ENCODE data around the gene IL10RB.
A peak's percentile ranks its signal among the peaks of the same experiment; 100 is the strongest.
"Not testable (repeated sequence)": the region's sequence is repeated elsewhere in the genome, so short reads cannot be mapped to it uniquely, and the experiment has no call there.

The IL10RB gene

DNA sequence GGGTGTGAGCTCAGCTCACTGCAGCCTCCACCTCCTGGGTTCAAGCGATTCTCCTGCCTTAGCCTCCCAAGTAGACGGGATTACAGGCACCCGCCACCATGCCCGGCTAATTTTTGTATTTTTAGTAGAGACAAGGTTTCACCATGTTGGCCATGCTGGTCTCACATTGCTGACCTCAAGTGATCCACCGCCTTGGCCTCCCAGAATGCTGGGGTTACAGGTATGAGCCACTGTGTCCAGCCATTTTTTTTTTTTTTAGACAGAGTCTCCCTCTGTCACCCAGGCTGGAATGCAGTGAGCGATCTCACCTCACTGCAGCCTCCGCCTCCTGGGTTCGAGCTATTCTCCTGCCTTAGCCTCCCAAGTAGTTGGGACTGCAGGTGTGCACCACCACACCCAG, 23.3 kb upstream of the IL10RB start:
- not testable (repeated sequence) for DNase-seq

DNA sequence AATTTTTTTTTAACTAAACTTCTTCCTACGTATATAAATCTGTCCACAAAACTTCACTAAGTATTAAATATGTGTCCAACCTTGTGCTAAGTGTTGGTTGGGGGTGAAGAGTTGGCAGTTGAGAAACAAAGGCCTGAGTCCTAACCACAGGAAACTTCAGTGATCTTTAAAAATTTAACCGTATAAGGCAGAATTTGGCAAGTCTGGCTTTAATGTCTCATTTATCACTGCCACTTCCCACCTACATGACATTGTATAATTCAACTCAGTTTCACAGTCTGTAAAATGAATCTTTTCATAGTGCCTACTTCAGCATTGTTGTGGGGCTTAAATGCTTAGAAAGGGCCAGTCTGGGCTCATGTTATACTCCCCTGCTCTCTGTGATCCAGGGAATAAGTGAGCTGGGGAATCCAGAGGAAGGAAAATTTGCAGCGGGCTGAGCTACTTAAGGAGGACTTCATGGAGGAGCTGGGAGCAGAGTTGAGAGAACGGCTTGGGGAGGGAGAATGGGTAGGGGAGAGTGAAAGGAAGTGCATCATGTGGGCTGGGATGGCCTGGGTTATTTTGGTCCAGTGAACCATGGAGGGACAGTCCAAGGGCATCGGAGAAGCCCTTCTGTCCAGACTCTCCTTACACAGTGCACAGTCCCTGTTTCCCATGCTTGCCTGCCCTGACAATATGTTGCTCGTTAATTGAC, 21.9 kb upstream of the IL10RB start:
- no peak for DNase-seq

DNA sequence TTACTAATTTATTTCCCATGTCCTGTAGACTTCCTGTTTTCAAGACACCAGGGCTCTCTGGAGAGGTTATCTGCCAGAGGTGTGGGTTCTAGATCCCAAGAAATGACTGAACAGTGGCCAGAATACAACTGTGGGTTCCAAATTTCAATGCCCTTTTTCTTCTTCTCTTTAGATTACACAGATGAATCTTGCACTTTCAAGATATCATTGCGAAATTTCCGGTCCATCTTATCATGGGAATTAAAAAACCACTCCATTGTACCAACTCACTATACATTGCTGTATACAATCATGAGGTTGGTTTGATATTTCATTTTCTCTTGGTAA, 21.4 kb upstream of the IL10RB start:
- DNase-seq: no peak

DNA sequence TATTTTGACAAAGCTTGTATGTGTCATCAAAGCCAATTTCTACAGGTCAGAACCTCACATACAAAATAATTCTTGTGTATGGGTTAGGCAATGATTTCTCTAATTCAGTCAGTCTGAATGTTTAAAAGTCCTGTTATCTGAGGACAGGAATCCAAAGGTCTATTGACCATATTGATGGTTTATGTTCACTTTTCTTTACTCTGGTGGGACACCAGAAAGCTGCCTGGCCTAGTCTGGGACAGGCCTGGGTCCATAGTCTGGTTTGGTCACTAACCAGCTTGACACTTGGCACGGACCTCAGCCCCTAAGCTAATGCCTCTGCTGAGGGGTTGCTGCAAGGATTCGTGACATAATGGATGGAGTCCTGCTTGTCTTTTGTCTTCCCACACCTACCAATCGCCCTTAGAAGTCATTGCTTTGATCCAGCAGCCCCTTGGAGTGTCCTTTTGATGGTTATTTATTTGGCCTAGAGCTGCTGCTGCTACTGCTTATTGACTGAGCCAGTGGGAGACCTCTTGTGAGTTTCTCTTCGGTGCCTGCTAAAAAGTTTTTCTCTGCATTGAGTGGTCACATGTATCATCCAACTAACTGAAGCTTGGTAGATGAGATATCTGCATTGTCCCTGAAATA, 20.8 kb upstream of the IL10RB start:
- no peak for DNase-seq

DNA sequence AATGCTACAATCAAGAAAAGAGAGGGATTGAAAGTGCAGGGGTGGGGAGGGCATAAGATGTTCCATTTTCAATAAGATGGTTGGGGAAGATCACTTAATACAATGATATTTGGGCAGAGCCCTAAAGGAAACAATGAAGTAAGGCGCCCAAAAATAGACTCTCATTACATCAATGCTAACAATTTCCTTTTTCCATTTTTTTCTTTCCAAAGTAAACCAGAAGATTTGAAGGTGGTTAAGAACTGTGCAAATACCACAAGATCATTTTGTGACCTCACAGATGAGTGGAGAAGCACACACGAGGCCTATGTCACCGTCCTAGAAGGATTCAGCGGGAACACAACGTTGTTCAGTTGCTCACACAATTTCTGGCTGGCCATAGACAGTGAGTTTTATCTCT, 19.7 kb upstream of the IL10RB start:
- DNase-seq: no peak

DNA sequence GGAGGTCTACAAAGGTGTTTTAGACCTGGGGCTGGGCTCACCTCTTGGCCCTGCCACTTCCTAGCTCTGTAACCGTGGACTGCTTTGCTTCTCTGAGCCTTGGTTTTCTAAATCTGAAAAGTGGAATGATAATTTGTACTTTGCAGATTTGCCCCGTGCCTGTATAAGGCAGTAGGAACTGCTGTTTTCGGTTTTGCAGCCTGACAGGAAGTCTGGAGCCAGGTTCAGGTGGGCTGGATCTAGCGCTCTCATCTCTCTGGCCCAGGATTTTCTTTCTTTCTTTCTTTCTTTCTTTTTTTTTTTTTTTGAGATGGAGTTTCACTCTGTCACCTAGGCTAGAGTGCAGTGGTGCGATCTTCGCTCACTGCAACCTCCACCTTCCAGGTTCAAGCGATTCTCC, 19.2 kb upstream of the IL10RB start:
- DNase-seq: no peak

DNA sequence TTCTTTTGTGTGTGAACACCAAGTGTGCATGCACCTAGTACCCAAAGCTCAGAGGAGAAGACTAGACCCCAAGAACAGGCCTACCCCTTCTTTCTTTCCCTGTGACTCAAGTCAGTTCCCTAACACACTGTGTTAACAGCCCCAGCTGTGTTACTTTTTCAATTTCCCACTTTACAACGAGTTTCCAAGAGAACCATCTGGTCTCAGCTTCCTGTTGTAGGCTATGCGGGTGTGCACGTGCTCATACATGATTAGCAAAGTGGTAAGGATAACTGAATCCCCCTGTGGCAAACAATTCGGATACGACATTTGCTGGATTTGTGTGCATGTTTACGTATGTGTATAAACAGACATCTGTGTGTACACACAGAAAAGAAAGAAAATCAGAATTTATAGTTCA, 18.6 kb upstream of the IL10RB start:
- no peak for DNase-seq

DNA sequence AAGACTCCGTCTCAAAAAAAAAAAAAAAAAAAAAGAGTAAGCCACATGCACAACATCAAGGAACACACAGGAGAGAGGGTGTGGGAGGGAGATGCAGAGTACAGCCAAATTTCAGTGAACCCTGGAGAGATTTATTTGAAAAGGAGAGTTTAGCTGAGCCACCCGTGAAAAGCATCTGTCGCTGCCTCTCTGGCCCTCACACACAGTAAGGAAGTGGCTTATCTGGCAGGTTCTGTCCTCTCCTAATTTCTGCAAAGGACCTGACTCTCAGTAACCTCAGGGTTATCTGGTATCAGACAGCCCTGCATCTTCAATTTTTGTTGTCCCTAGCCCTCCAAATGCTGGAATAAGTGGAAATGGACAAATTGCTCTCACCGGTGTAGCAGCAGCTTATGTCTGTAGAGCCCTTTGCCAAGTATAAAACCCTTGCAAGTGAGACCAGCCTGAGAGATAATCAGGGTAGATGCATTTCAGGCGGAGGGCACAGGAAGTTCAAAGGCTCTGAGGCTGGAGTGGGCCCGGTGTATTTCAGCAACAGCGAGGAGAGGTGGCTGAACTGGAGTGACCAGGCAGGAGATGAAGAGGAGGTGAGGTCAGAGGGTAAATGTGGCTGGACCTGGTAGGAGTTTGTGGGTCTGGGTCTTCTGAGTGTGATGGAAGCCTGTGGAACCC, 16.7 kb upstream of the IL10RB start:
- DNase-seq: no peak

DNA sequence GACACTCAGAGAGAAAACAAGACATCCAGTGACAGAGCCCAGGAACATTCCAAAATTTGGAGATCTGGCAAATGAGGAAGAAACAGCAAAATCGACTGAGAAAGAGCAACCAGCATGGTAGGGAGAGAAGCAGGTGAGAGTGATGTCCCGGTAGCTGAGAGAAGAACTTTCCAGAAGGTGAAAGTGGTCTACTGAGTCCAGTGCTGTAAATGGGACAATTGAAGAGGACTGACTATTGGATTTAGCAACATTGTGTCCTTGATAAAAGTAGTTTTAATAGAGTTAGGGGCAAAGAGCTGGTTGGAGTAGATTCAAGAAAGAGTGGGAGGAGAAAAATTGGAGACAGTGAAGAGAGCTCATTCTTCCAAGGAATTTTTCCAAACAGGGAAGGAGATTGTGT, 15.0 kb upstream of the IL10RB start:
- no peak for DNase-seq

DNA sequence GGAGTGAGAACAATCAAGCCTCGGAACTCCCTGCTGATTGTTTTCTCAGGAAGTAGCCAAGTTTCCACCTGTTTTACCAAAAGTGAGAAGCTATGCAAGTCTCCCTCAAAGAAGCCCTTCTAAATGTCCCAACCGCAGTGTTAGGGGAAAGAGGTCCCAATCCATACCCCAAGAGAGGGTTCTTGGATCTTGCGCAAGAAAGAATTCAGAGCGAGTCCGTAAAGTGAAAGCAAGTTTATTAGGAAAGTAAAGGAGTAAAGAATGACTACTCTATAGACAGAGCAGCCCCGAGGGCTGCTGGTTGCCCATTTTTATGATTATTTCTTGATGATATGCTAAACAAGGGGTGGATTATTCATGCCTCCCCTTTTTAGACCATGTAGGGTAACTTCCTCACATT, 12.8 kb upstream of the IL10RB start:
- not testable (repeated sequence) for DNase-seq

DNA sequence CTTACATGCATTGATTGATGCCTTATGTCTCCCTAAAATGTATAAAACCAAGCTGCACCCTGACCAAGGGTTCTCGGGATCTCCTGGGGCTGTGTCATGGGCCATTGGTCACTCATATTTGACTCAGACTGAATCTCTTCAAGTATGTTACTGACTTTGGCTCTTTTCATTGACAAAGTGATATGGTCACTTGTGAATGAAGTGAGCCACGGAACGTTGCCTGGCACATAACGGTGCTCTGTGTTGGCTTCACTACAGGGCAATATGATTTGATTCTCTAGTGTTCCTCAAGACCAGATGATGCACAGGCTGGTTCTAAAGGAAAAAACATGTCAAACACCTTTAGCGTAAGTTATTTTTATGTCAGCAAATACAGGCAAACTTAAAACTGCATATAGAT, 11.4 kb upstream of the IL10RB start:
- DNase-seq: no peak

DNA sequence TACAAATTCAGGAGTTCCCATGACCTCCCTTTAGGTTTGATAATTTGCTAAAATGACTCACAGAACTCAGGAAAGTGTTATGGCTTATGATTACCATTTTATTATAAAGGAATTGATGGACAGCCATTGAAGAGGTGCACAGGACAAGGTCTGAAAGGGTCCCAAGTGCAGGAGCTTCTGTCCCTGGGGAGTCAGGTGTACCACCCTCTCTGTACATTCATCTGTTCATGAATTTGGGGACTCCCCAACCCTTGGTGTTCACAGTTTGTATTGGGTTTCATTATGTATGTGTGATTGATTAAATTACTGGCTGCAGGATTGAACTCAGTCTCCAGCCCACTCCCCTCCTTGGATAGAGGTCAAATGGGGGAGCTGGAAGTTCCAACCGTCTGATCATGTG, 10.8 kb upstream of the IL10RB start:
- DNase-seq: no peak

DNA sequence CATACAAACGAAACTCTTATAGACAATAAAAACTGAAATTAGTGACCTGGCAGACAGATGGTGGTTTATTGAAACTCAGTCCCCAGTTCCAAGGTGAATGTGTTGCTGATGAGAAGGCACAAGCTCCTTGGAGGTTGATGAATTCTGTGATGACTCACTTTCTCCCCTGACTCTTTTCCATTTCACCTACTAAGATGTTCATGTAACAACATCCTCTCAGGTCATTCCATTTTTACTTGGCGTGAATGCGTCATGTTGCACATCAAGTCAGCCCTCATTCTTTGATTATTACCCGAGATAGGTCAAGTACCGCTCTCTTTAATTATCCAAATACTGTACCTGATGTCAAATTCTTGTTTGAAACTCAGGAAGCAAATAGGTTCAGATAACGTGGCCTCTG, 10.1 kb upstream of the IL10RB start:
- peak in 1 of 2 experiments; percentile 33 for DNase-seq

DNA sequence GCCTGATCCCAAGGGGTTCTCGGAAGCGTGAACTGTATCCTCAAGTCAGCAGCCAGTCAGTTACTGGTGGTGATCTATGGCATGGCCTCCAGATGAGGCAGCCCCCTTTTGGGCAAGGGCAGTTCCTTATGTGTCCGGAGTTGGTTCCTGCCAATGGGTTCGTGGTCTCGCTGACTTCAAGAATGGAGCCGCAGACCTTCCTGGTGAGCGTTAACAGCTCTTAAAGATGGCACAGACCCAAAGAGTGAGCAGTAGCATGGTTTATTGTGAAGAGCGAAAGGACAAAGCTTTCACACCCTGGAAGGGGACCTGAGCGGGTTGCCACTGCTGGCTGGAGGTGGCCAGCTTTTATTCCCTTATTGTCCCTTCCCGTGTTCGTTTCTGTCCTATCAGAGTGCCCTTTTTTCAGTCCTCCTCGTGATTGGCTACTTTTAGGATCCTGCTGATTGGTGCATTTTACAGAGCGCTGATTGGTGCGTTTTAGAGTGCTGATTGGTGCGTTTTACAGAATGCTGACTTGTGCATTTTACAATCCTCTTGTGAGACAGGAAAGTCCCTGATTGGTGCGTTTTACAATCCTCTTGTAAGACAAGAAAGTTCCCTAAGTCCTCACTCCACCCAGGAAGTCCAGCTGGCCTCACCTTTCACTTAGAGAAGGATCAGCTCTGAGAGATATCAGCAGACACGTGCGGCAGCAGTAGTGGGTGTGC, 8.9 kb upstream of the IL10RB start:
- DNase-seq: no peak

DNA sequence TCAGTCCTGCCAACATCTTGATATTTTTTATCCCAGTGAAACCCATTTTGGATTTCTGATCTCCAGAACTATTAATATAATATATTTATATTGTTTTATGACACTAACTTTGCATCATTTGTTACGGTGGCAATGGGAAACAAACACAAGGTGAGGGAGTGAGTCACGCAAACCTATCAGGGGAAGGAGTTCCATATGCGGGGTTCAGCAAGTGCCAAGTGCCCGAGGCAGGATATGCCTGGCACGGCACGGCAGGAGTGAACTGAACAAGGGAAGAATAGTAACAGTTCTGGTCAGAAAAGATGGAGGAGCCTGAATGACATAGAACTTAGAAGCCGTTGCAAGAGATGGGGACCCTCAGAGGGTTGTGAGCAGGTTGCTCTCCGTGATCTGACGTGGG, 7.7 kb upstream of the IL10RB start:
- no peak for DNase-seq

DNA sequence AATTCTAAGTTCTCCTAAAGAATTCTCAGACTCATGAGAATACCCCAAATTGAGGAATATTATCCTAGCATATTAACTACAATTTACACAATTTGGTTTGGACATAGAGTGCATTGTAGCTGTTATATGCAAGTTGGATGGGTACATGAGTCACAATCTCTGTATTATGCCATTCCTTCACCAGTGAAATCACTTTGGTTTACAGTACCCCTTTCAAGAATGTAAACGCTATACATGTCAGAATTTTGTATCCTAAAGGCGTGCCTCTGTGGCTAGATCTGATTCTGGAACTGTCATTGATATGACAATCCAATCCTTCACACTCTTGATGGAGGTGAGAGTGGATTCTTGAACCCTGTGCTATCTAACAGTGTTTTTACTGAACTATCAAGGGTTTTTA, 6.7 kb upstream of the IL10RB start:
- no peak for DNase-seq

DNA sequence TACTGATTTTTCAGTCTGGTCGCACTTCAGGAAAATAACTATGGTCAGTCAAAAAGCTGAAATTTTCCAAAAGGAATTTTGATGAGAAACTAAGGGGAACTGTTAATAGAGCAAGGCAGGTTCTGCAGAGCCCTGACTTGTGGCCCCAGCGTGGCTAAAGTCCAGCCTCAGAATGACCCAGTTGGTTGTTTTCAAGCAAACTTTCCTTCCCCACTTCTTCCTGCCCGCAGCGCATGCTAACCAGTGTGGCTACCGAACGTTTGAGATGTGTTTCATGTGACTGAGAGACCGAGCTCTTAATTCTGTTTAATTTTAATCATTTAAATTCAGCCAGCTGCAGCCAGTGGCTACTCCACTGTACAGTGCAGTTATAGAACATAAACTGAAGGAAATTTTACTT, 6.2 kb upstream of the IL10RB start:
- DNase-seq: no peak

DNA sequence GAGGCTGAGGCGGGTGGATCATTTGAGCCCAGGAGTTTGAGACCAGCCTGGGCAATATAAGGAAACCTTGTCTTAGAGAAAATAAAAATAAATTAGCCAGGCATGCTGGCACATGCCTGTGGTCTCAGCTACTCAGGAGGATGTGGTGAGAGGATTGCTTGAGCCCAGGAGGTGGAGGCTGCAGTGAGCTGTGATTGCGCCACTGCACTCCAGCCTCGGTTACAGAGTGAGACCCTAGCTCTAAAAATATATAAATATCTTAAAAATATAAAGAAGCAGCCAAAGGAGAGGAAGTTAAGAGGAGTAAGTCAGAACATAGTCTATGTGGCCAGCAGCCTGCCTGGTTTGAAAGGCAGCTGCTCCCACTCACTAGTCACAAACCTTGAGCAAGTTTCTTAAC, 4.5 kb upstream of the IL10RB start:
- no peak for DNase-seq

DNA sequence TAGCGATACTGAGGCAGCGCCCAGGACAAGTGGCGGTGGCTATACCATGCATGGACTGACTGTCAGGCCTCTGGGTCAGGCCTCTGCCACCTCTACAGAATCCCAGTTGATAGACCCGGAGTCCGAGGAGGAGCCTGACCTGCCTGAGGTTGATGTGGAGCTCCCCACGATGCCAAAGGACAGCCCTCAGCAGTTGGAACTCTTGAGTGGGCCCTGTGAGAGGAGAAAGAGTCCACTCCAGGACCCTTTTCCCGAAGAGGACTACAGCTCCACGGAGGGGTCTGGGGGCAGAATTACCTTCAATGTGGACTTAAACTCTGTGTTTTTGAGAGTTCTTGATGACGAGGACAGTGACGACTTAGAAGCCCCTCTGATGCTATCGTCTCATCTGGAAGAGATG, 3.2 kb upstream of the IL10RB start:
- no peak for DNase-seq

DNA sequence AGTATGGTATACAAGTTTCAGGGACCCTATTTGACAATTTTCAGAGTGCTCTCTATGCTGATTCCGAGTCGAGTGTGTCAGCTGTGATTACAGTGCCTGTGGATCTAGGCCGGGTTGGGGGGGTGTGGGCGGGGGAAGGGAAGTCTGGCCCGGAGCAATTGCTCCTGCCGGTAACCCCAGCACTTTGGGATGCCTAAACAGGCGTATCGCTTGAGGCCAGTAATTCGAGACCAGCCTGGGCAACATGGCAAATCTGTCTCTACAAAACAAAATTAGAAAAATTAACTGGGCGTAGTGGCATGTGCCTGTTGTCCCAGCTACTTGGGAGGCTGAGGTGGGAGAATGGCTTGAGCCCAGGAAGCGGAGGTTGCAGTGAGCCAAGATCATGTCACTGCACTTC, 1.6 kb upstream of the IL10RB start:
- no peak for DNase-seq

DNA sequence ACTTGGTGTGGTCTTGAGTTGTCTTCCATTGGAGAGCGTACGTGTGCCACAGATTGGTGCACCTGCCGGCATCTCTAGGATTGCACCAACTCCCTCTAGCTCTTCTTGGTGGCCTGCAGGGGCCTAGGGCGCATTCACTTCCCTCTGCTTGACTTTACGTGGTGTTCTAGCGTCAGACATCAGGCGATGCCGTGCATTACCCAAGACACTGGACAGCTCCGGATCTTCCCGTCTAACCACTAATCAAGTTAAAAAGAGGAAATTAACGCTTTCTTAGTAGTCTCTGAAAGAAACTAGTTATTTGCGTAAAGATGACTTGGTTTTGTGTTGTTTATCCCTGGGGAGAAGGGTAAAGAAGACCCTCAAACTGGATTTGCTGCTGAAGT, 510 bp upstream of the IL10RB start:
- DNase-seq: no peak

DNA sequence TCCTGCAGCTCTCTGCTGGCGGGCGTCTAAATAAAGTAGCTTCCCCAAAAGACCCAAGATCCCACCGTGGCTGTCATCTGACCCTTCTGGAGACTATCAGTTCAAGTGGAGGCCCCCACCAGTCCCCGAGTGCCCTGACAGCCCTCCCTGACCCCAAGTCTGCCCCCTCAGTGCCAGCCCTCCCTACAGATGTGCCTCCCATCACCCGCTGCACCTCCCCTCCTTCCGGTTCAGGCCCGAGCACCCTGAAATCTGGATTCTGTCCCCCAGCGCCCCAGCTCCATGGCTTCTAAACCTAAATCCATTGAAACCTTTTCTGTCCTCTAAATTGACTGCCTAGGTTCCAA, 595 bp downstream of the IL10RB start:
- no peak for DNase-seq

DNA sequence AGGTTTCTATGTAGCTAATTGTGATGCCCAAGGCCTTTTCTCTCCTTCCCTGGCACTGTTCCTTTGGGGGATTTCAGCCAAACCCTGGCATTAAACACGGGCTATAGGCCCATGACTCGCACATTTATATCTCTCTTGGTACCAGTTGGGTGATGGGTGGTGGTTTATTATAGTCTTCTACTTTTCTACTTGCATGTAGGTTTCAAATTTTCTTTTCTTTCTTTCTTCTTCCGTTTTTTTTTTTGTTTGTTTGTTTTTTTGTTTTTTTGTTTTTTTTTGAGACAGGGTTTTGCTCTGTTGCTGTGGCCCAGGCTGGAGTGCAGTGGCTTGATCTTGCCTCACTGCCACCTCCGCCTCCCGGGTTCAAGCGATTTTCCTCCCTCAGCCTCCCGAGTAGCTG, 1.1 kb downstream of the IL10RB start:
- no peak for DNase-seq

DNA sequence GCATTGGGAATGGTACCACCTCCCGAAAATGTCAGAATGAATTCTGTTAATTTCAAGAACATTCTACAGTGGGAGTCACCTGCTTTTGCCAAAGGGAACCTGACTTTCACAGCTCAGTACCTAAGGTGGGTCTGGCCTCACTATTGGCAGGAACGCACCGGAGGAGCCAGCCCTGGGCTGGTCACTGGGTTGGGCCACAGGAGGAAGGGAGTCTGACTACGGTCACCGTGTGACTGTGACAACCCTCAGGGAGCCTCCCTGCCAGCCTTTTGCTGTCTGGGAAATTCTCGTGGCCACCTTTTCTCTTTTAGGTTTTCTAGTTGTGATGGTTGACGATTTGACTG, 2.2 kb downstream of the IL10RB start:
- DNase-seq: no peak
